ENCODE measurements around the gene WFDC5. TPM values are rescaled to one million over a fixed set of nuclear protein-coding genes. Genes with fewer than 3 reads are reported as not detected.
"Not testable (repeated sequence)": the region's sequence is repeated elsewhere in the genome, so short reads cannot be mapped to it uniquely, and the experiment has no call there.

The WFDC5 gene, protein sequence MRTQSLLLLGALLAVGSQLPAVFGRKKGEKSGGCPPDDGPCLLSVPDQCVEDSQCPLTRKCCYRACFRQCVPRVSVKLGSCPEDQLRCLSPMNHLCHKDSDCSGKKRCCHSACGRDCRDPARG
- not detected for total RNA-seq

DNA sequence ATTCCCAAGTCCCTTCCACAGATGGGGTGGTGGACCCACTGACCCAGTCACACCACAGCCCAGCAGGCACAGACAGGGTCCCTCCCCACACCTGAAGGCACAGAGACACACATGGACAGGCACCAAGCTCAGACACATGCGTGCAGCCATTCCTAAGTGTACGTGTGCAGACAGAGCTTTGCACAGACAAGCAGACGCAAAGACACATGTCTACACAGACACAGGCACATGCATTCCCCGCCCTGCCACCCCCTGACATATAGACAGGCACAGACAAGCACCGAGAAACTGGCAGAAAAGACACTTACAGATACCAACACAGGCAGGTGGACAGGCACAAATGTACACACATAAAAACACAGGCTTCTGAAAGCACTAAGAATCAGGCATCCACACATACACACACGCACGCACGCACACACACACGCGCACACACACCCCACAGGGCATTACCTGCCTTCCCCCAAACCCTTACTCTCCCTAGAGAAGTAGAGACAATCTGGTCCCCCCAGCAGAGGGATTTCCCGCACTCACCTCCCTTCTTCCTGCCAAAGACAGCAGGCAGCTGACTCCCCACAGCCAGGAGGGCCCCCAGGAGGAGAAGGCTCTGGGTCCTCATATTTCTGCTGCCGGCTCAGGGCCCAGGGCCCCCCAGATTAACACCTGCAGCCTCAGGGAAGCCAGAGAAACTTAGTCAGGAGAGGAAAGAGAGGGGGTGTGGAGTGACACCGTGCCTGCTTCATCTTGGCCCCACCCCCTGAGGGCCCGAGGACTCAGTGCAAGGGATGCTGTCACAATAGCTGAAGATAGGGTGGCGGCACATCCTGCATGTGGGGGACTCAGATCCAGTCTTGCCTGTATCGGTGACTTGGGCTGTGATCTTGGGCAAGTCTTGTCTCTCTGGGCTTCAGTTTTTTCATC, at the start of gene WFDC5:
WFDC5 (minus strand) TSS at position 710 of the 921 bp plus-strand sequence; CDS start at position 619, 91 bp downstream.
- Histone ChIP-seq H3K9me3 (no peaks in the 10 kb centered on the region), H3K4me1 (no peaks in the 10 kb centered on the region), H3K27ac (no peak within 1 kb of the TSS), H3K4me3 (no peak within 1 kb of the TSS), H3K36me3 (no peaks in the 10 kb centered on the region), H3K27me3 (peaks cover 69% of the 10 kb centered on the region)
- no peak for ATAC-seq
- TF ChIP-seq POLR2A (IDR thresholded peaks at IDR 0.05) (no peak), EP300 (IDR thresholded peaks at IDR 0.05) (no peak), POLR2AphosphoS5 (IDR thresholded peaks at IDR 0.05) (no peak)
- TF ChIP-seq, protein P1, sequence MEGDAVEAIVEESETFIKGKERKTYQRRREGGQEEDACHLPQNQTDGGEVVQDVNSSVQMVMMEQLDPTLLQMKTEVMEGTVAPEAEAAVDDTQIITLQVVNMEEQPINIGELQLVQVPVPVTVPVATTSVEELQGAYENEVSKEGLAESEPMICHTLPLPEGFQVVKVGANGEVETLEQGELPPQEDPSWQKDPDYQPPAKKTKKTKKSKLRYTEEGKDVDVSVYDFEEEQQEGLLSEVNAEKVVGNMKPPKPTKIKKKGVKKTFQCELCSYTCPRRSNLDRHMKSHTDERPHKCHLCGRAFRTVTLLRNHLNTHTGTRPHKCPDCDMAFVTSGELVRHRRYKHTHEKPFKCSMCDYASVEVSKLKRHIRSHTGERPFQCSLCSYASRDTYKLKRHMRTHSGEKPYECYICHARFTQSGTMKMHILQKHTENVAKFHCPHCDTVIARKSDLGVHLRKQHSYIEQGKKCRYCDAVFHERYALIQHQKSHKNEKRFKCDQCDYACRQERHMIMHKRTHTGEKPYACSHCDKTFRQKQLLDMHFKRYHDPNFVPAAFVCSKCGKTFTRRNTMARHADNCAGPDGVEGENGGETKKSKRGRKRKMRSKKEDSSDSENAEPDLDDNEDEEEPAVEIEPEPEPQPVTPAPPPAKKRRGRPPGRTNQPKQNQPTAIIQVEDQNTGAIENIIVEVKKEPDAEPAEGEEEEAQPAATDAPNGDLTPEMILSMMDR (IDR thresholded peaks at IDR 0.05) = no peak
- 40 to 73% methylated on average over 1 to 6 of the region's 16 CpGs for WGBS, 2 donors (ENCODE audit: low coverage in 1 of 2)

DNA sequence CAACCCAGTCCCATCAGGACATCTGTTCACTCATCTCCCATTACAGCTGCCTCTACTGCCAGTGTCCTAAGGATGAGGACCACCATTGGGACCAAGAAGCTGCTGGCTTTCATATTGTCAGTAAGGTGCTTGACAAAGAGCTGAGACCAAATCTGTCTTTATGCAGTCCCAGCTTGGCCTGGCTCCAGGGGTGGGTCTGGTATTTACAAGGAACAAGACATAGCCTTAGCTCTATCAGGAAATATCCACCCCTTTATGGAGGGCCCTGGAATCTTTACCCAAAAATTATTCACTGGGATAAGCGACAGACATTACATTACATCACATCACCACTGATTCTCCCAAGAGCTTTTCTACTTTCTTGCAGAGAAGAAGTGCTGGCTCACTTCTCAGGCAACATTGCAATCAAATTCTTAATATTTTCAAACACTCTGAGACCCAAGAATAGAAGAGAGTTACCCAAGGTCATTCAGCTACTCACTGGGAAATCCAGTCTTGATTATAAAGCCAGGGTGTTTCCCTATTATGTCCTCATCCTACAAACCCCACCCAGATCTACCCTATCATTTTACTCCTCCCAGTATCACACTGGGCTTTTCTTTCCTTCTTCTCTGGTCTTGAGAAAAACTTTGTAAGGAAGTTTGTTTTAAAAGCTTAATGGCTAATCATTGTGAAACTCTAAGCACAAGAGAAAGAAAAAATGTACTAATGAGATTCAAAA, 48.3 kb upstream of the WFDC5 start:
- no peak overlapping the region for H3K4me3 ChIP-seq
- no peak for ATAC-seq
- H3K9me3 ChIP-seq = peaks cover 0 to 58% (median 0%) of the 10 kb centered on the region in 3 donors
- no peak overlapping the region for H3K27ac ChIP-seq
- no peaks in the 10 kb centered on the region for H3K36me3 ChIP-seq
- 67 to 88% methylated on average over 1 of the region's 1 CpG for WGBS, 2 donors (ENCODE audit: low coverage in 1 of 2)
- TF ChIP-seq POLR2A (IDR thresholded peaks at IDR 0.05) (no peak), POLR2AphosphoS5 (IDR thresholded peaks at IDR 0.05) (no peak)
- H3K27me3 ChIP-seq = no peaks in the 10 kb centered on the region
- no peaks in the 10 kb centered on the region for H3K4me1 ChIP-seq

DNA sequence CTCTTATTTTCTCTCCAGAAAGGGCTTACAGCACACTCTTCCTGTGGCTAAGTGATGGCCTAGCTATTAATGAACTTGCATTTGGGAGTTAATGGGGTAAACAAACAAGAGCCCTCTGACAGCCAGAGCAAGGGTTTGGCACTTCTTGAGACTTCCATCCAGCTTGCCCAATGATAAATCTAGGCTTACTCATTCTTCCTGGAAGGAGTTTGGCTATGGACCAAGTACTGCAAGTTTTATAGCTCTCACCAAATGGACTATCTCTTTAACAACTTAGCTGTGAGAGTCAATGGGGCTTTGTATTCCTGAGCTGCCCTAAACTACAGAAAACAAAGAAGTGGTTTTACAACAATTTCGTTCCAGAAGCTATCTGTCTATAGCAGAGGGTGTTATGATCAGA, 43.0 kb upstream of the WFDC5 start:
- TF ChIP-seq EP300 (IDR thresholded peaks at IDR 0.05) (no peak), POLR2A (IDR thresholded peaks at IDR 0.05) (no peak), POLR2AphosphoS5 (IDR thresholded peaks at IDR 0.05) (no peak)
- TF ChIP-seq, protein P1 (IDR thresholded peaks at IDR 0.05) = no peak
- Histone ChIP-seq H3K27me3 (peaks cover 15% of the 10 kb centered on the region), H3K27ac (no peak overlapping the region), H3K4me3 (no peak overlapping the region), H3K36me3 (no peaks in the 10 kb centered on the region), H3K9me3 (peaks cover 0 to 43% (median 0%) of the 10 kb centered on the region in 3 donors), H3K4me1 (no peaks in the 10 kb centered on the region)
- WGBS, 2 donors (ENCODE audit: low coverage in 1 of 2) = 13% methylated on average over 1 of the region's 1 CpG; no CpG with 5 or more reads in 1 of the 2 donors
- ATAC-seq = no peak

DNA sequence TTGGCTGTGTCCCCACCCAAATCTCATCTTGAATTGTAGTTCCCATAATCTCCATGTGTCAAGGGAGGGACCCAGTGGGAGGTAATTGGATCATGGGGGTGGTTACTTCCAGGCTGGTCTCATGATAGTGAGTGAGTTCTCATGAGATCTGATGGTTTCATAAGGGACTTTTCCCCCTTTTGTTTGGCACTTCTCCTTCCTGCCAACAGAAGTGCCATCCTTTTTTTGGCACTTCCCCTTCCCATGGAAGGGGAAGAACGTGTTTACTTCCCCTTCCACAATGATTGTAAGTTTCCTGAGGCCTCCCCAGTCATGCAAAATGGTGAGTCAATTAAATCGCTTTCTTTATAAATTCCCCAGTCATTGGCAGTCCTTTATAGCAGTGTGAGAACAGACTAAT, 41.7 kb upstream of the WFDC5 start:
- no peak overlapping the region for H3K27ac ChIP-seq
- H3K4me1 ChIP-seq = no peaks in the 10 kb centered on the region
- H3K4me3 ChIP-seq = no peak overlapping the region
- H3K9me3 ChIP-seq = peaks cover 0 to 32% (median 0%) of the 10 kb centered on the region in 3 donors
- H3K36me3 ChIP-seq = no peaks in the 10 kb centered on the region
- no peak for ATAC-seq
- TF ChIP-seq POLR2A (IDR thresholded peaks at IDR 0.05) (no peak), POLR2AphosphoS5 (IDR thresholded peaks at IDR 0.05) (no peak), EP300 (IDR thresholded peaks at IDR 0.05) (no peak)
- H3K27me3 ChIP-seq = peaks cover 16% of the 10 kb centered on the region
- 29 to 41% methylated on average over 1 to 2 of the region's 2 CpGs for WGBS, 2 donors (ENCODE audit: low coverage in 1 of 2)

DNA sequence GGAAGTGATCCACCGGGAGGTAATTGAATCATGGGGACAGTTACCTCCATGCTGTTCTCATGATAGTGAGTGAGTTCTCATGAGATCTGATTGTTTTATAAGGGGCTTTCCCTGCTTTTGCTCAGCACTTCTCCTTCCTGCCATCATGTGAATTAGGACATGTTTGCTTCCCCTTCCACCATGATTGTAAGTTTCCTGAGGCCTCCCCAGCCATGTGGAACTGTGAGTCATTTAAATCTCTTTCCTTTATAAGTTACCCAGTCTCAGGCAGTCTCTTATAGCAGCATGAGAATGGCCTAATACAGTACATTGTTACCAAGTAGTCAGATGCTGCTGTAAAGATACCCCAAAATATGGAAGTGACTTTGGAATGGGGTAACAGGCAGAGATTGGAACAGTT, 39.8 kb upstream of the WFDC5 start:
- not testable (repeated sequence) for H3K4me3 ChIP-seq, ATAC-seq, H3K36me3 ChIP-seq, H3K4me1 ChIP-seq, H3K27ac ChIP-seq
- WGBS, 2 donors (ENCODE audit: low coverage in 1 of 2) = 90 to 100% methylated on average over 1 of the region's 1 CpG
- Histone ChIP-seq H3K9me3 (peaks cover 0 to 21% (median 0%) of the 10 kb centered on the region in 3 donors), H3K27me3 (peaks cover 17% of the 10 kb centered on the region)

DNA sequence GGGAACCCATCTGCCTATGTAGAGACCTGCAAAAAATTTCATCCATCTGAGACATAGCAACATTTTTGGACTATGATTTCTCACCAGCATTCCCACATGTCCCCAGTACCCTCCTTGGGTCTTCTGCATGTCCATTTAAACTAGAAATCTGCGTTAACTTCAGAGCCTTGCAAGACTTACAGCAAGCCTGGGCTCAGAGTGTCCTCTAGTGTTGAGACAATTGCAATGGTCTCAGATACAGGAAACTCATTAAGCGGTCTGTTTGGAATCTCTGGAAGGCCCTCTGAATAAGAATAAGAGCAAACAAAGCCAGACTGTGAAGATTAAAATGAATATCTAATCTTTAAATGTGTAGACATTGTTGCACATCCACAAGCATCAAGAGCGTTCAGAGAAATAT, 39.2 kb upstream of the WFDC5 start:
- H3K36me3 ChIP-seq = no peaks in the 10 kb centered on the region
- no peak overlapping the region for H3K27ac ChIP-seq
- peaks cover 0 to 17% (median 0%) of the 10 kb centered on the region in 3 donors for H3K9me3 ChIP-seq
- H3K27me3 ChIP-seq = peaks cover 22% of the 10 kb centered on the region
- 42 to 100% methylated on average over 1 to 3 of the region's 3 CpGs for WGBS, 2 donors (ENCODE audit: low coverage in 1 of 2)
- H3K4me3 ChIP-seq = no peak overlapping the region
- TF ChIP-seq EP300 (IDR thresholded peaks at IDR 0.05) (no peak), POLR2A (IDR thresholded peaks at IDR 0.05) (no peak), POLR2AphosphoS5 (IDR thresholded peaks at IDR 0.05) (no peak)
- TF ChIP-seq, protein P1 (IDR thresholded peaks at IDR 0.05) = no peak
- ATAC-seq = no peak
- no peaks in the 10 kb centered on the region for H3K4me1 ChIP-seq

All from gastroesophageal sphincter (tissue), 4 donors.